H1 (cell line): ENCODE results near the gene F2. TPM values are rescaled to one million over a fixed set of nuclear protein-coding genes. Genes with fewer than 3 reads are reported as not detected.

Source experiments
- CHD2 ChIP-seq: IDR thresholded peaks from 2 replicates; pipeline ENCODE4 v1.6.1; 2012; ENCODE audit warnings: low read length, improper control_type of control experiment
- EZH2 ChIP-seq: fragments of 200-600 bp; sonication (generic); IDR thresholded peaks from 2 replicates; pipeline ENCODE4 v1.7.1; 2012; ENCODE audit warnings: low read depth, mild to moderate bottlenecking, moderate library complexity, low read length, inconsistent platforms; ENCODE audit not compliant: severe bottlenecking
- TEAD4 ChIP-seq: IDR thresholded peaks from 2 replicates; pipeline ENCODE4 v1.6.1; 2012; ENCODE audit warnings: low read depth, low read length, inconsistent platforms, mixed read lengths
- YY1 ChIP-seq: IDR thresholded peaks from 2 replicates; pipeline ENCODE4 v1.6.1; 2011; ENCODE audit warnings: low read depth, mild to moderate bottlenecking, low read length
- polyA plus RNA-seq, 7 experiments: library from polyadenylated mRNA; depleted of rRNA in 3 of 7; stranded (reverse) in 5 of 7; unstranded in 2 of 7; fragments of >200 nt in 5 of 7; fragments of 200-250 nt in 2 of 7; gene quantifications; 1 replicate in 5 of 7; 2 replicates in 1 of 7; 4 replicates in 1 of 7; pipeline versions ENCODE4 v1.2.1 to v1.2.3, GENCODE V29; 2011 to 2013; ENCODE audit warnings: missing spikeins in 2 of 7, mixed read lengths in 2 of 7
- total RNA-seq: library from RNA; stranded (reverse); fragmentation: NEBNext Ultra II Directional; extraction: Animal tissue kit (Norgen Biotek cat#: 25700); gene quantifications from 2 replicates; pipeline ENCODE4 v1.2.1, GENCODE V29; 2021
- TF ChIP-seq, protein P1 (sequence below): fragments of 300-600 bp; sonication (generic); IDR thresholded peaks from 2 replicates; pipeline ENCODE4 v1.7.1; 2012; ENCODE audit warnings: low read length, moderate library complexity, mild to moderate bottlenecking, inconsistent platforms; ENCODE audit not compliant: insufficient replicate concordance

The F2 gene
- total and polyA plus RNA-seq, 2 of the 8 experiments (the other 6 are each of a cell fraction or from before 2014, with no cell fraction given), result 0.11 TPM; not detected in 1

DNA sequence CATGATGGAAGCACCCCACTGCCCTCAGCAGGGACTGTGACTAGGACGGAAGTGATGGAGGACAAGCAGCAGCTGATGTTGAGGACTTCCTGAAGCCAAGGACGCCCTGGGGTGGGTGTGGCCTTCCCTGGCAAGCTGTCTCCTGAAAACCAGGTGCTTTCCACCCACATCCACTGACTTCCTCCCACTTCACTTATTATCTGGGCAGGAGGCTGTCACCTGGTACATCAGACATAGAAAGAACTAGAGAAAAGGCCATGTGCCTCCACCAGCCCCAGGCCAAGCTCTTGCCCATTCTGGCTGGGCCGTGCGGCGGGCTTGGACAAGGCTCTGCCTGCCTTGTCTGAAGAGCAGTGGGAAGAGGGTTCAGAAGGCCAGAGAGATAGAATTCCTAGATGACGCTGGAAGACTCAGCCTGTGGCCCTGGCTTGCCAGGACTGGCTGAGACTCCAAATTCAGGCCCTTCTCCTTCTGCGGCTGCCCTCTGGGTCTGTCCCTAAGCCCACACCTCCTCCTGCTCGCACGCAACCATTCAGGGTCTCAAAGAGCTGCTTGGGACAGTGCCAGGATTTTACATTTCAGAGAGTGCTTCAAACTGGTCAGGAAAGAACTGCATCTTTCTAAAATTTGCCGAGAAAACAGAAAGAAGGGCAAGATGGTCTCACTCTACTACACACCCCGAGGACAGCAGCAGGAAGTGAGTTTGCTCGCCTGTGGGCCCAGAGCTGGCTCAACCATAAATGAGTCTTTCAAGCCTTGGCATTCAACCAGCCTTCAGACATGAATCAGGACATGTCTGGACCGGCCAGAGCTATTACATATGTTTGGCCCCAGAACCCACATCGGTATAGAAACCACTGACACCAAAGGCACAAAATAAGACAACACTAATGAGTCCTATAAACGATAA is 31.9 kb upstream of the F2 start (continued):
- TF ChIP-seq, protein P1, sequence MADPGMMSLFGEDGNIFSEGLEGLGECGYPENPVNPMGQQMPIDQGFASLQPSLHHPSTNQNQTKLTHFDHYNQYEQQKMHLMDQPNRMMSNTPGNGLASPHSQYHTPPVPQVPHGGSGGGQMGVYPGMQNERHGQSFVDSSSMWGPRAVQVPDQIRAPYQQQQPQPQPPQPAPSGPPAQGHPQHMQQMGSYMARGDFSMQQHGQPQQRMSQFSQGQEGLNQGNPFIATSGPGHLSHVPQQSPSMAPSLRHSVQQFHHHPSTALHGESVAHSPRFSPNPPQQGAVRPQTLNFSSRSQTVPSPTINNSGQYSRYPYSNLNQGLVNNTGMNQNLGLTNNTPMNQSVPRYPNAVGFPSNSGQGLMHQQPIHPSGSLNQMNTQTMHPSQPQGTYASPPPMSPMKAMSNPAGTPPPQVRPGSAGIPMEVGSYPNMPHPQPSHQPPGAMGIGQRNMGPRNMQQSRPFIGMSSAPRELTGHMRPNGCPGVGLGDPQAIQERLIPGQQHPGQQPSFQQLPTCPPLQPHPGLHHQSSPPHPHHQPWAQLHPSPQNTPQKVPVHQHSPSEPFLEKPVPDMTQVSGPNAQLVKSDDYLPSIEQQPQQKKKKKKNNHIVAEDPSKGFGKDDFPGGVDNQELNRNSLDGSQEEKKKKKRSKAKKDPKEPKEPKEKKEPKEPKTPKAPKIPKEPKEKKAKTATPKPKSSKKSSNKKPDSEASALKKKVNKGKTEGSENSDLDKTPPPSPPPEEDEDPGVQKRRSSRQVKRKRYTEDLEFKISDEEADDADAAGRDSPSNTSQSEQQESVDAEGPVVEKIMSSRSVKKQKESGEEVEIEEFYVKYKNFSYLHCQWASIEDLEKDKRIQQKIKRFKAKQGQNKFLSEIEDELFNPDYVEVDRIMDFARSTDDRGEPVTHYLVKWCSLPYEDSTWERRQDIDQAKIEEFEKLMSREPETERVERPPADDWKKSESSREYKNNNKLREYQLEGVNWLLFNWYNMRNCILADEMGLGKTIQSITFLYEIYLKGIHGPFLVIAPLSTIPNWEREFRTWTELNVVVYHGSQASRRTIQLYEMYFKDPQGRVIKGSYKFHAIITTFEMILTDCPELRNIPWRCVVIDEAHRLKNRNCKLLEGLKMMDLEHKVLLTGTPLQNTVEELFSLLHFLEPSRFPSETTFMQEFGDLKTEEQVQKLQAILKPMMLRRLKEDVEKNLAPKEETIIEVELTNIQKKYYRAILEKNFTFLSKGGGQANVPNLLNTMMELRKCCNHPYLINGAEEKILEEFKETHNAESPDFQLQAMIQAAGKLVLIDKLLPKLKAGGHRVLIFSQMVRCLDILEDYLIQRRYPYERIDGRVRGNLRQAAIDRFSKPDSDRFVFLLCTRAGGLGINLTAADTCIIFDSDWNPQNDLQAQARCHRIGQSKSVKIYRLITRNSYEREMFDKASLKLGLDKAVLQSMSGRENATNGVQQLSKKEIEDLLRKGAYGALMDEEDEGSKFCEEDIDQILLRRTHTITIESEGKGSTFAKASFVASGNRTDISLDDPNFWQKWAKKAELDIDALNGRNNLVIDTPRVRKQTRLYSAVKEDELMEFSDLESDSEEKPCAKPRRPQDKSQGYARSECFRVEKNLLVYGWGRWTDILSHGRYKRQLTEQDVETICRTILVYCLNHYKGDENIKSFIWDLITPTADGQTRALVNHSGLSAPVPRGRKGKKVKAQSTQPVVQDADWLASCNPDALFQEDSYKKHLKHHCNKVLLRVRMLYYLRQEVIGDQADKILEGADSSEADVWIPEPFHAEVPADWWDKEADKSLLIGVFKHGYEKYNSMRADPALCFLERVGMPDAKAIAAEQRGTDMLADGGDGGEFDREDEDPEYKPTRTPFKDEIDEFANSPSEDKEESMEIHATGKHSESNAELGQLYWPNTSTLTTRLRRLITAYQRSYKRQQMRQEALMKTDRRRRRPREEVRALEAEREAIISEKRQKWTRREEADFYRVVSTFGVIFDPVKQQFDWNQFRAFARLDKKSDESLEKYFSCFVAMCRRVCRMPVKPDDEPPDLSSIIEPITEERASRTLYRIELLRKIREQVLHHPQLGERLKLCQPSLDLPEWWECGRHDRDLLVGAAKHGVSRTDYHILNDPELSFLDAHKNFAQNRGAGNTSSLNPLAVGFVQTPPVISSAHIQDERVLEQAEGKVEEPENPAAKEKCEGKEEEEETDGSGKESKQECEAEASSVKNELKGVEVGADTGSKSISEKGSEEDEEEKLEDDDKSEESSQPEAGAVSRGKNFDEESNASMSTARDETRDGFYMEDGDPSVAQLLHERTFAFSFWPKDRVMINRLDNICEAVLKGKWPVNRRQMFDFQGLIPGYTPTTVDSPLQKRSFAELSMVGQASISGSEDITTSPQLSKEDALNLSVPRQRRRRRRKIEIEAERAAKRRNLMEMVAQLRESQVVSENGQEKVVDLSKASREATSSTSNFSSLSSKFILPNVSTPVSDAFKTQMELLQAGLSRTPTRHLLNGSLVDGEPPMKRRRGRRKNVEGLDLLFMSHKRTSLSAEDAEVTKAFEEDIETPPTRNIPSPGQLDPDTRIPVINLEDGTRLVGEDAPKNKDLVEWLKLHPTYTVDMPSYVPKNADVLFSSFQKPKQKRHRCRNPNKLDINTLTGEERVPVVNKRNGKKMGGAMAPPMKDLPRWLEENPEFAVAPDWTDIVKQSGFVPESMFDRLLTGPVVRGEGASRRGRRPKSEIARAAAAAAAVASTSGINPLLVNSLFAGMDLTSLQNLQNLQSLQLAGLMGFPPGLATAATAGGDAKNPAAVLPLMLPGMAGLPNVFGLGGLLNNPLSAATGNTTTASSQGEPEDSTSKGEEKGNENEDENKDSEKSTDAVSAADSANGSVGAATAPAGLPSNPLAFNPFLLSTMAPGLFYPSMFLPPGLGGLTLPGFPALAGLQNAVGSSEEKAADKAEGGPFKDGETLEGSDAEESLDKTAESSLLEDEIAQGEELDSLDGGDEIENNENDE, result no peak
- TF ChIP-seq TEAD4 (no peak), CHD2 (no peak), EZH2 (no peak), YY1 (no peak)
